CD4-positive, alpha-beta memory T cell (primary cell): ENCODE data around the gene ABCA10. TPM values are rescaled to one million over a fixed set of nuclear protein-coding genes. Genes with fewer than 3 reads are reported as not detected.

Experiments
- CTCF ChIA-PET: fragments of 350-600 bp; sonication (Branson Sonifier 250); formaldehyde crosslinking; loops from one replicate; lab custom pipeline; 2021; ENCODE audit warnings: inconsistent platforms; ENCODE audit not compliant: partially characterized antibody; lab: Charles Lee
- POLR2A ChIA-PET: fragments of 350-600 bp; sonication (Branson Sonifier 250); formaldehyde crosslinking; loops from one replicate; lab custom pipeline; 2021; ENCODE audit not compliant: partially characterized antibody; lab: Charles Lee
- DNase-seq, 5 donors: peaks; one replicate each; pipeline versions ENCODE4 v3.0.0 to v3.0.0-alpha.2; 2020 to 2022; ENCODE audit warnings: mixed read lengths in 1 of 5
- H3K27ac ChIP-seq: one replicate; pipeline ENCODE4 v1.7.0; 2013; ENCODE audit warnings: low read depth, low read length
- H3K27me3 ChIP-seq: 2 replicates; pipeline ENCODE4 v1.7.0; 2013; ENCODE audit warnings: mild to moderate bottlenecking, low read length, moderate library complexity; ENCODE audit not compliant: insufficient read depth
- H3K36me3 ChIP-seq: 2 replicates; pipeline ENCODE4 v1.7.0; 2013; ENCODE audit warnings: mild to moderate bottlenecking, low read length, moderate library complexity; ENCODE audit not compliant: insufficient read depth
- H3K4me1 ChIP-seq: 2 replicates; pipeline ENCODE4 v1.7.0; 2013; ENCODE audit warnings: mild to moderate bottlenecking, low read length, moderate library complexity; ENCODE audit not compliant: insufficient read depth
- H3K4me3 ChIP-seq, 2 donors: one replicate each; pipeline ENCODE4 v1.7.0; 2013; ENCODE audit warnings: low read length in 2 of 2, mild to moderate bottlenecking in 1 of 2
- H3K9me3 ChIP-seq, 2 donors: one replicate each; pipeline ENCODE4 v1.7.0; 2013; ENCODE audit warnings: low read length in 2 of 2, control low read depth in 1 of 2; ENCODE audit not compliant: control insufficient read depth in 1 of 2
- H3K27ac Mint-ChIP-seq, 7 donors: one replicate each; pipeline ENCODE4 v1.8.0; 2020 to 2021; ENCODE audit warnings: mixed read lengths in 7 of 7, mild to moderate bottlenecking in 6 of 7, inconsistent platforms in 3 of 7, moderate library complexity in 3 of 7
- H3K27me3 Mint-ChIP-seq, 2 donors: one replicate each; pipeline ENCODE4 v1.8.0; 2020 to 2021; ENCODE audit warnings: mixed read lengths in 2 of 2
- H3K36me3 Mint-ChIP-seq, 2 donors: one replicate each; pipeline ENCODE4 v1.8.0; 2020 to 2021; ENCODE audit warnings: mixed read lengths in 2 of 2, inconsistent platforms in 1 of 2, mild to moderate bottlenecking in 1 of 2
- H3K4me1 Mint-ChIP-seq, 4 donors: one replicate each; pipeline ENCODE4 v1.8.0; 2020 to 2021; ENCODE audit warnings: mixed read lengths in 4 of 4, mild to moderate bottlenecking in 1 of 4
- H3K4me3 Mint-ChIP-seq, 8 donors: one replicate each; pipeline ENCODE4 v1.8.0; 2020 to 2021; ENCODE audit warnings: mixed read lengths in 8 of 8, mild to moderate bottlenecking in 7 of 8, moderate library complexity in 6 of 8, inconsistent platforms in 3 of 8
- H3K9me3 Mint-ChIP-seq, 8 donors: one replicate each; pipeline ENCODE4 v1.8.0; 2020 to 2021; ENCODE audit warnings: mixed read lengths in 8 of 8, mild to moderate bottlenecking in 5 of 8, inconsistent platforms in 3 of 8, moderate library complexity in 1 of 8
- intact Hi-C: fragments of 100-400 bp; cut with micrococcal nuclease; formaldehyde crosslinking; loops from one replicate; pipeline ENCODE4 v1.15.1; 2023
- polyA plus RNA-seq, 2 donors: library from polyadenylated mRNA; unstranded; fragments of 300-500 nt; fragmentation: Illumina TruSeq; gene quantifications; one replicate each; pipeline ENCODE4 v1.2.3, GENCODE V29; 2021
- total RNA-seq, 2 experiments: library from RNA; stranded (reverse); gene quantifications; one replicate each; pipeline ENCODE4 v1.2.3, GENCODE V29; 2021

ABCA10 gene
- total and polyA plus RNA-seq, 4 experiments from 2014 or later: 2.1 to 4.6 TPM; not detected in 2

GRCh38 chr17:69188064-69188463, 40.6 kb downstream of the ABCA10 start:
- Mint-ChIP-seq H3K27me3 (peaks cover 0 to 1% of the 10 kb centered on the region in 2 donors), H3K4me3 (no peak overlapping the region), H3K27ac (no peak overlapping the region), H3K9me3 (no peaks in the 10 kb centered on the region), H3K4me1 (no peaks in the 10 kb centered on the region), H3K36me3 (peaks cover 0 to 4% of the 10 kb centered on the region in 2 donors)
- Histone ChIP-seq H3K27ac (no peak overlapping the region), H3K4me3 (no peak overlapping the region), H3K9me3 (no peaks in the 10 kb centered on the region), H3K4me1 (no peaks in the 10 kb centered on the region), H3K36me3 (no peaks in the 10 kb centered on the region), H3K27me3 (no peaks in the 10 kb centered on the region)
- no peak for DNase-seq
- POLR2A ChIA-PET: no interaction called here
- intact Hi-C loops: no loop called here
- CTCF ChIA-PET: no interaction called here

- no peaks in the 10 kb centered on the region for H3K36me3 ChIP-seq
- Mint-ChIP-seq H3K36me3 (peaks cover 0 to under 1% of the 10 kb centered on the region in 2 donors), H3K4me1 (no peaks in the 10 kb centered on the region), H3K27ac (no peak overlapping the region), H3K27me3 (peaks cover 0 to 1% of the 10 kb centered on the region in 2 donors), H3K9me3 (no peaks in the 10 kb centered on the region), H3K4me3 (no peak overlapping the region)
- no peak overlapping the region for H3K27ac ChIP-seq
- H3K9me3 ChIP-seq: no peaks in the 10 kb centered on the region
- CTCF ChIA-PET: no interaction called here
- intact Hi-C loops: no loop called here
- POLR2A ChIA-PET: no interaction called here
- H3K4me1 ChIP-seq: no peaks in the 10 kb centered on the region
- H3K4me3 ChIP-seq: no peak overlapping the region
- DNase-seq: no peak
- no peaks in the 10 kb centered on the region for H3K27me3 ChIP-seq
Measured at GRCh38 chr17:69187294-69187693, 41.3 kb downstream of the ABCA10 start.

GRCh38 chr17:69179227-69179952, 49.2 kb downstream of the ABCA10 start:
- Mint-ChIP-seq H3K9me3 (no peaks in the 10 kb centered on the region), H3K36me3 (no peaks in the 10 kb centered on the region), H3K4me1 (no peaks in the 10 kb centered on the region), H3K27me3 (no peaks in the 10 kb centered on the region), H3K27ac (peak overlapping the region in 1 of 7 donors; percentile 9), H3K4me3 (no peak overlapping the region)
- Histone ChIP-seq H3K4me3 (no peak overlapping the region), H3K4me1 (no peaks in the 10 kb centered on the region), H3K27ac (no peak overlapping the region), H3K9me3 (no peaks in the 10 kb centered on the region), H3K27me3 (no peaks in the 10 kb centered on the region), H3K36me3 (no peaks in the 10 kb centered on the region)
- no peak for DNase-seq
- intact Hi-C loops: no loop called here
- POLR2A ChIA-PET: no interaction called here
- CTCF ChIA-PET: no interaction called here

GRCh38 chr17:69176457-69176795, 52.2 kb downstream of the ABCA10 start:
- H3K4me3 ChIP-seq: no peak overlapping the region
- no peaks in the 10 kb centered on the region for H3K9me3 ChIP-seq
- H3K4me3 Mint-ChIP-seq: no peak overlapping the region
- POLR2A ChIA-PET: no interaction called here
- intact Hi-C loops: no loop called here
- no peaks in the 10 kb centered on the region for H3K4me1 Mint-ChIP-seq
- H3K4me1 ChIP-seq: no peaks in the 10 kb centered on the region
- peaks cover 0 to 1% of the 10 kb centered on the region in 2 donors for H3K36me3 Mint-ChIP-seq
- H3K27ac Mint-ChIP-seq: no peak overlapping the region
- H3K27me3 Mint-ChIP-seq: no peaks in the 10 kb centered on the region
- CTCF ChIA-PET: no interaction called here
- H3K27ac ChIP-seq: no peak overlapping the region
- H3K36me3 ChIP-seq: no peaks in the 10 kb centered on the region
- H3K9me3 Mint-ChIP-seq: no peaks in the 10 kb centered on the region
- no peak for DNase-seq
- no peaks in the 10 kb centered on the region for H3K27me3 ChIP-seq

DNA sequence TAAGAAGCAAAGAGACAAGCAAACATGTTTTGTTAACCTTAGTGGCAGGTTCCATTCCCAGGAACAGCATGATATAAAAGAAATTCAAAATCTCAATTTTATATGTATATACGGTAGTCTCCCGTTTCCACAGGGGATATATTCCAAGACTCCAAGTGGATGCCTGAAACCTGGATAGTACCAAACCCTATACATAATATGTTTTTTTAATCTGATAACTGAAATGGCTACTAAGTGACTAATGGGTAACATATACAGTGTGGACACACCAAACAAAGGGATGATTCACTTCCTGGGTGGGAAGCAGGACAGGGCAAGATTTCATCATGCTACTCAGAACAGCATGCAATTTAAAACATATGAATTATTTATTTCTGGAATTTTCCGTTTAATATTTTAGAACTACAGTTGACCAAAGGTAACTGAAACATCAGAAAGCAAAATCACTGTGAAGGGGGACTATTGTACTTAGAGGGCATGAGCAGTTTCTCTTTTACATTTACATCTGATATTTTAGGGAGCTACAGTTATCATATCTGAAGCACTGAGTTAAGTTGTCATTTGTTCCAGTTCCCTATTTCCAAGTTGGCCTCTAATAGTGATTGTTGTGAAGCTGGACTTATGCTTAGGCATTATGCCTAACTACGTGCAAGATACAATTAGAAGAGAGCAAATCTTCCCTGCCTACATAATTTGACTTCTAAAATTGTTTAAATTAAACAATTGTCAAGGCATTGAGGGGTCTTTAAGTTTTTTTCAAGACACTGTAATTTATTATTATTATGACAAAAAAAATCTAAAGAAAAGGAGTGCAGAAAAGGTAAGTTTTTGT, 52.8 kb downstream of the ABCA10 start:
- Mint-ChIP-seq H3K4me3 (no peak overlapping the region), H3K4me1 (no peaks in the 10 kb centered on the region), H3K36me3 (peaks cover 0 to 1% of the 10 kb centered on the region in 2 donors), H3K27me3 (no peaks in the 10 kb centered on the region), H3K9me3 (no peaks in the 10 kb centered on the region), H3K27ac (no peak overlapping the region)
- Histone ChIP-seq H3K27ac (no peak overlapping the region), H3K4me1 (no peaks in the 10 kb centered on the region), H3K27me3 (no peaks in the 10 kb centered on the region), H3K4me3 (no peak overlapping the region), H3K36me3 (no peaks in the 10 kb centered on the region), H3K9me3 (no peaks in the 10 kb centered on the region)
- POLR2A ChIA-PET: no interaction called here
- intact Hi-C loops: no loop called here
- CTCF ChIA-PET: no interaction called here
- no peak for DNase-seq

DNA sequence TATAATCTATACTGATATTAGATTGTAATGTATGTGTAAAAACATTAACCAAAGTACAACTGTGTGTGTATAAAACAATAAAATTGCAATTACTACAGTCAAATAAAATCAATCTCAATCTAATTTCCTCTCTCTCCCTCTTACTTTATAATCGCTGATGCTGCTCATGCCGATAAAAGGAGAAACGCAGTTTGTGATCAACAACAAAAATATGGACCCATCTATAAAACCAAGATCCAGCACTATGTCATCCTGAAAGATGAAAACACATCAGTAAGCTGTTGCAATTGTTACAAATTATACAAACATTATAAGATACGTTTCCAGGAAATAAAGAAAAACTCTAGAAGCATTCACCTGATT, 53.4 kb downstream of the ABCA10 start:
- peaks cover 0 to 3% (median 0%) of the 10 kb centered on the region in 8 donors for H3K9me3 Mint-ChIP-seq
- Histone ChIP-seq H3K9me3 (no peaks in the 10 kb centered on the region), H3K4me1 (no peaks in the 10 kb centered on the region), H3K27ac (no peak overlapping the region), H3K36me3 (no peaks in the 10 kb centered on the region), H3K4me3 (no peak overlapping the region), H3K27me3 (no peaks in the 10 kb centered on the region)
- ChIA-PET POLR2A (no interaction called here), CTCF (no interaction called here)
- no peak overlapping the region for H3K27ac Mint-ChIP-seq
- H3K4me1 Mint-ChIP-seq: no peaks in the 10 kb centered on the region
- no peak overlapping the region for H3K4me3 Mint-ChIP-seq
- H3K27me3 Mint-ChIP-seq: no peaks in the 10 kb centered on the region
- no peak for DNase-seq
- H3K36me3 Mint-ChIP-seq: peaks cover 0 to 1% of the 10 kb centered on the region in 2 donors
- intact Hi-C loops: no loop called here

DNA sequence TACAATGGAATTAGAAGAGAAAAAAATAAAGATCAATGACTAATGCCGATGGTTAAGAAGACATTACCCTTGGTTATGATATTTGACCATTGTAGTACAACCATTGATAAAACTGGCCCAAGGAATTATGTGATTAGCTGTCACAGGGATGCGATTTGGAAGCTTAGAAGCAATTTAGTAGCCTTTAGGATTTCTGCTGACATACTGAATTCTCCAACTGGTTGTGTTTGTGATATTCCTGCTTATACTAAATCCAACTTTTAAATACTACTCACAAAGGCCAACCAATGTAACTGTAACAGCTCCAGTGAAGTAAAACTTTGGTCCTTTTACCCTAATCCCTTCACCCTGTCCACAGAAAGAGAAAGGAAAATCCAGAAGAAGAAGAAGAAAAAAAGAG, 55.5 kb downstream of the ABCA10 start:
- no peak for DNase-seq
- Mint-ChIP-seq H3K4me1 (no peaks in the 10 kb centered on the region), H3K9me3 (peaks cover 0 to 3% (median 0%) of the 10 kb centered on the region in 8 donors), H3K27me3 (no peaks in the 10 kb centered on the region), H3K4me3 (no peak overlapping the region), H3K27ac (no peak overlapping the region), H3K36me3 (peaks cover 1 to 6% of the 10 kb centered on the region in 2 donors)
- H3K4me3 ChIP-seq: no peak overlapping the region
- H3K4me1 ChIP-seq: no peaks in the 10 kb centered on the region
- H3K27me3 ChIP-seq: no peaks in the 10 kb centered on the region
- no peaks in the 10 kb centered on the region for H3K36me3 ChIP-seq
- H3K9me3 ChIP-seq: no peaks in the 10 kb centered on the region
- intact Hi-C loops: no loop called here
- POLR2A ChIA-PET: no interaction called here
- CTCF ChIA-PET: no interaction called here
- no peak overlapping the region for H3K27ac ChIP-seq
